Jurkat, Clone E6-1 (cell line): ENCODE results near the gene GRIK1.

Experiments
- DNase-seq: peaks from one replicate; pipeline ENCODE4 v3.0.0-alpha.2; 2011; ENCODE audit warnings: low read depth, low spot score
- H3K4me3 ChIP-seq: 2 replicates; pipeline ENCODE4 v1.5.1; 2011; ENCODE audit warnings: mild to moderate bottlenecking, low read length, control low read depth, moderate library complexity

Gene GRIK1

DNA sequence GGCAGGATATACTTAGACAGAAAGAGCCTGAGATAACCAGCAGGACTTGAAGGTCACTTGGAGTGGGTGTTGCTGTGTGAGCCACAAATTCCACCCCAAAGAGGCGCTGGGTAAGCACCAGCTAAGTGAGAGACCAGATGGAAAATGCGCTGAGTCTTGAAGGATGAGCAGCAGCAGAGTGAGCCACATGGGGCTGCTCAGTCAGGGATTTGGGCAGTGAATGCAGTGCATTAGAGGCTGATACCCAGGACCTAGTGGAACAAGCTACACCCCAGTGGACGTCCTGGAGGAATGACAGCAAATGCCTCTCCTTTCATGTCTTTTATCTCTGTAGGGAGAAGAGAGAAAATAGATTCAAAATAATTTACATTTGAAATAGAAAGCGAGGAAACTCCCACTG lies 11.3 kb downstream of the GRIK1 start:
- DNase-seq = no peak
- H3K4me3 ChIP-seq = no peak overlapping the region

DNA sequence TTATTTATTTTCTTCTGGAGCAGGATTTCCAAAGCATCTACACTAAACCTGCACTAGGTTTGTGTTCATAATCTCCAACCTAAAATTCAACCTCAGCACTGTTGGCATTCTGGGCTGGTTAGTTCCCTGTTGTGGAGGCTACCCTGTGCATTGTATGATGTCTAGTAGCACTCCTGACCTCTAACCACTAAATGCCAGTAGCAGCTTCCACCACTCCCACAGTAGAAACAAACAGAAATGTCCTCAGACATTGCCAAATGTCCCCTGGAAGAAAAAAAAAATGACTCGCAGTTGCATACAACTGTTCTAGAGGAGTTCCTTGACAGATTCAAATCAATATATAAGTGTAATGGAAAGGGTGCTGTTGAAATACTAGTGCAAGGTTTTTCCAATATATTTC lies 18.9 kb downstream of the GRIK1 start:
- no peak for DNase-seq
- H3K4me3 ChIP-seq = no peak overlapping the region

DNA sequence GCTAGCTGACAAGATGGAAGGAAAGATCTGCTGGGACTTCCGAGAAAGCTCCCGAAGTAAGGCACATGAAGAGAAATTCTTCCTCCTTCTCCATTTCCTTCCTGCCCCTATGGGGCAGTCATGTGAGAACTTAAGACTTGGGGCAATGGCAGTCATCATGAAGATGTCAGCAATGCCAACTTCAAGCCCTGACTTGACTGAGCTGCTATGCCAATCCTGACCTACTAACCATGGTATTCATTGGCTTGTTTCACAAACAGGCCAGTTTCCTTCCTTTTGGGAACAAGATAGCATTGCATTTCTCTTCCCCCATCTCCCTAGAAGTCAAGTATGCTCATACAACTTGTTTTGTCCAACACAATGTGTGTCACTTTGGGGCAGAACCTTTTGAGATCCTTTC lies 25.5 kb downstream of the GRIK1 start:
- no peak overlapping the region for H3K4me3 ChIP-seq
- no peak for DNase-seq

DNA sequence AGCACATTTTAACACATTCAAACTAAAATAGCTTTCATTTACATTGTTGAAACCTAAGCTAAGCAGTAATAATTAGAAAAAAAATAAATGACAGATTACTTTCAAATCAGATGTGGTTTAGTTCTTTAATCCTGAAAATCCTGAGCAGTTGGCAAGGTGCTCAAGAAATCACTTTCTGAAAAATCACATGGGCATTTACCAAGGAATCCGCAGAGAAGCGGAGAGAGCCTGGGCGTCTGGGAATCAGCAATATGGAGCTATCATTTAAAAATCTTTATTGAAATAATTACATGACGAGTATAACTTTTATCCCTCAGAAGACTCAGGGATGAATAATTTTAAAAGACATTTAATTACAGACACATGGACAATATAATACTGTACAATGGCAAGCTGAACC lies 30.2 kb downstream of the GRIK1 start:
- no peak for DNase-seq

DNA sequence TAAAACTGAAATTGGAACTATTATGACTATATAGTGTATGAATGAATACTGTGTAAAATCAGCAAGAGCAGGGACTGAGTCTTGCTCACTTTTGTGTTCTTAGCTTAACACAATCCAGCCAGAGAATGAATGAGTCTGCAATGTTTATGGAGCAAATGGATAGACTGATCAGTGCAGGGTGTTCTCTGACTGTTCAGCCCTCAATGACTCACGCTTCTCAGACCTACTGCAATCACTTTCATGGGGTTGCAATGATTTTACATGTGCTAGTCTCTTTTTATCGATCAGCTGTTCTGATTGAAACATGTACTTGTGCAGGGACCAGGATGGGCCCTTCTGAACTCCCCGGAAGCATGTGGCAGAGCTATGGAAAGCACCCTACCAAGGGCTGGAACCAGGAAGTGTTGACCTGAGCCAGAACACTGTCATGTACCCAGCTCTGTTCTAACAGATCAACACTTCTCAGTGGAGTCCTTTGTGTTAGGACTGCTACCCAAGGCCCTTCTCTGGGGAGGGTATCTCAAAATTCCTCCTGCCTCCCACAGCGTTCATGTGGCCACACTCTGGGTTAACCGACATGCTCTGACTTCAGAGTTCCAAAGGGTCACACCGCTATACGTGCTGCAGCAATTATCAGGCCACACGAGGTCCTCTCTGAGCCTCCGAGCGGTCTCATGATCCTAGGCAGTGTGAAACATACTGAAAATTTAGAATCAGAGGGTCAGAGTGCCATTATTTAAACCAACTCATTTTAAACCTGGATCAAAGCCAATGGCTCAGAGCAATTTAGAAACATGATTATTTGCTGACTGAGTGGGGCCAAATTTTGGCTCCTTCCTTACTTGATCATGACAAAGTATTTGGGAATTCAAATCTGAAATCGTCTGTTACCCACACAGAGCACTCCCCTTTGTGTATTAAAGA lies 35.2 kb downstream of the GRIK1 start:
- DNase-seq = no peak

More for the DNA sequence above, 30.2 kb downstream of the GRIK1 start:
- H3K4me3 ChIP-seq = no peak overlapping the region

DNA sequence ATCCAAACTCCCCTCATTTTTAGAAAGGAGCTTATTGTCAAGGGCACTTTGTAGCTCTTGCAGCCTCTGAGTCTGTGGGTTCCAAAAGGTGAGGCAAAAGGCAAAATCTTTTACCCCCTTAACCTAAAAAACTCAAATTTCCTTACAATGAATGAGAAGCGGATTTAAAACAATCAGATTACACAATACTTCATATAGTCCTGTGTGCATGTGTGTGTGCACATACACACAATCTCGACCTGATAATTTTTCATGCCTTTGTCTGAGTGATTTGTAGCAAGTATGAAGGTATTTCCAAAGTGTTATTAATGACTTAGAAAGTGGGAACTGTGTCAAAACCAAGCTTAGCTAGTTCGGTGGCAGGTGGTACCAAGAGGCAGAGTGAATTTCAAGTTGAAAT lies 42.9 kb downstream of the GRIK1 start:
- no peak for DNase-seq

More for the DNA sequence above, 35.2 kb downstream of the GRIK1 start:
- no peak overlapping the region for H3K4me3 ChIP-seq

DNA sequence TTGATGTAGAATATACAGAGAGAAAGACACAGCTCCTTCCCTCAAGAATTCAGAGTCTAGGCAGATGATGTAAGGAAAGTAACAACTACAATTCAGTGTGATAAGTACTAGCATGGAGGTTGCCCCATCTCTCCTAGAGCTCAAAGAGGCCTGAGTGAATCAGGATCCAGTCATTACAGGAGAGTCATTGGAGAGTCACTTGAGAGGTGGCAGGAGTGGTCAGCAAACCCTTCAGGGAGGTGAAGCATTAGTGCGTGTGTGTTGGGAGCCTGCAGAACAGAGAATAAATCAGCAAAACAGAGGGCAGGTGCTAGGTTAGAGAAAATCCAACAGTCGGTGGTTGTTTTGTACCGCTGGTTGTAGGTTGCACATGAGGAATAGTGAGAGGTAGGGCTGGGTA lies 46.1 kb downstream of the GRIK1 start:
- H3K4me3 ChIP-seq = no peak overlapping the region
- no peak for DNase-seq

More for the DNA sequence above, 42.9 kb downstream of the GRIK1 start:
- no peak overlapping the region for H3K4me3 ChIP-seq

DNA sequence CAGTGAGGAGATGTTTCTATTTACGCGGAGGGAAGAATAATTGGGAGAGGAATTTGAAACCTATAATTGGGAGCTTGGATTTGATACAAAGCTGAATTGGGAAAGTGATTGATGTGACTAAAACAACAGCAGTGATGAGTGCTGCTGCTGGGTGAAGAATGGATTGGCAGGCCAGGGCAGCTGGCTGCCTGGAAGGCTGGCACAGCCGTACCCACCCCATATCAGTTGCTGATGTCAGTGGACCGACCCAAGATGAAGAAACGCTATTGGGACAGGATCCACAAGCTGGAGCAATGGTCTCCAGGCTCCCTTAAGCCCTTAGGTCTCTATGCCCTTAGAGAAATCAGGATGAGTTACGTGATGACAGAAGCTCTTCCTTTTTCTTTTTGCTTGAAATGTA lies 47.4 kb downstream of the GRIK1 start:
- DNase-seq = no peak
- H3K4me3 ChIP-seq = no peak overlapping the region

DNA sequence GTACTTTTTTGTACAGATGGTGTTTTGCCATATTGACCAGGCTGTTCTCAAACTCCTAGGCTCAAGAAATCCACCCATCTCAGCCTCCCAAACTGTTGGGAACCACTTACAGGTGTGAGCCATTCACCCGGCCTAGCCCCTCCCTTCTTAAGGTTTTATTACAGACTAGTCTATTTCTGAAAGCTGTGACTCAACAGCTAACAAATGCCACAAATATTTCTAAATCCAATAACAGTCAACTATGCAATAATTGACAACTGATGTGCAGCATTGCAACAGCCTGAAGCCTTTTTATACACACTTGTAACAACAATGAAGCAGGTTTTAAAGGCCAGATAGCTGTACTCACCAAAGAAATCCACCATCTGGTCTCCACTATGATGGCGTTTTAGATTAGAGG lies 51.4 kb downstream of the GRIK1 start:
- DNase-seq = no peak

DNA sequence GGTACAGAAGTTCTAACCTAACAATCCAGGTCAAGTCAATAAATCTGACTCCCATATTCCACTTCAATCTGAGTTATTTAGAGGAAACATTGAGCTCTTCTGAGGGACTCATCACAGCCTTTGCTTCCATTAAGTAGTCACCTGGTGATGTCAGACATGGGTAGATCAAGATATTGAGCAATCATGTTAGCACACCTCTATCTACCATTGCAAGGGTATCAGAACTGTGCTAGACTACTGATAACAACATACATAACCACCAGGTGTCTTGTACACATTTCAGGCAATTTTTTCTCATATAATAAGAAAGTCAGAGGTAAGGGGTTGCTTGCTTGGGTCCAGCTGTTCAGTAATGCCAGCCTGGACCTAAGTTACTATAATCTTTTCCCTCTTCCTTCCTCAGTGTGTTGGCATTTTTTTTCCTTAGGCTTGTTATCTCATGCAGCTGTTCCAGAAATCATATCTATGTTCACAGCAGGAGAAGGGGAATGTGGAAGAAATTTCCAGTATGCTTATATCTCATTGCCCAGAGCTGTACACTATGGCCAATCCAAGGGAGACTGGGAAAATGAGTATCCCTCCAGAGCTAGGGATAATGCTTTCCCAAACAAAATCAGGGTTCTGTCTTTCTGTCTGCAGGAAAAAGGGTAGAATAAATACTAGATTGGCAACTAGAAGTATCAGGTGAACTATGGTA lies 52.3 kb downstream of the GRIK1 start:
- DNase-seq = no peak
- no peak overlapping the region for H3K4me3 ChIP-seq

More for the DNA sequence above, 51.4 kb downstream of the GRIK1 start:
- H3K4me3 ChIP-seq = no peak overlapping the region

DNA sequence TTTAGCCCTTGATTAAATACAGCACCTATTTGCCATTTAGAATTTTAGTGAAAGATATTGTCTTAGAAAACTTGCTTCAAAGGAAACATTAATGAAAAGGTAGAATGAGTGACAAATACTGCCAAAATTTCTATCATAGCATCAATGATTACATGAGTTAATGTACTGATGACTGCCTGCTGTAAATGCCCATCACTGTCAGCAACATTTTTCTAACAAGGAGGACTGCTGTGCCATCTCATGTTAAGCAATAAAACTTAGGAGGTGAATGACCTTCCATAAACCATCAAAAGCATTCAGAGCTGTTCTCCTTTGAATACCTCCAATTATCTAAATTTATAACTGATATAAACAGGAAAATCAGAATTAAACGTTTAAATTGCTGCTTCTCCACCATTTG lies 54.3 kb downstream of the GRIK1 start:
- no peak for DNase-seq
- no peak overlapping the region for H3K4me3 ChIP-seq

DNA sequence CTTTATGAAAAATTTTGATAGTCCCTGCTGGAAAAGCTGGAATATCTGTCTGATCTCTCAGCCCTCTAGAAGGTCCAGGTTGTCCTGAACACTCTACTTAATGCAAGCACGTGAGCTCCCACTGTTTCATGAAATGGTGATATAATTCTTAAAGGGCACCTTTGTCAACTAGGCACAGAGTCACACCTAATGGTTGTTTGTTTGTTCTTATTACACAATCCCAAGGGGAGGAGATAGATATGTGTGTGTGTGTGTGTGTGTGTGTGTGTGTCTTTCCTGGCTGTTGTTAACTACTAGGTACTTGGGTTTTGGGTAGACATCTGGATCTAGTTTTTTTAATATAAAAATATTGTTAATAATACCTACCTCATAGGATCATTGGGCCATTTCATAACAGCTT lies 63.9 kb downstream of the GRIK1 start:
- no peak overlapping the region for H3K4me3 ChIP-seq
- no peak for DNase-seq

DNA sequence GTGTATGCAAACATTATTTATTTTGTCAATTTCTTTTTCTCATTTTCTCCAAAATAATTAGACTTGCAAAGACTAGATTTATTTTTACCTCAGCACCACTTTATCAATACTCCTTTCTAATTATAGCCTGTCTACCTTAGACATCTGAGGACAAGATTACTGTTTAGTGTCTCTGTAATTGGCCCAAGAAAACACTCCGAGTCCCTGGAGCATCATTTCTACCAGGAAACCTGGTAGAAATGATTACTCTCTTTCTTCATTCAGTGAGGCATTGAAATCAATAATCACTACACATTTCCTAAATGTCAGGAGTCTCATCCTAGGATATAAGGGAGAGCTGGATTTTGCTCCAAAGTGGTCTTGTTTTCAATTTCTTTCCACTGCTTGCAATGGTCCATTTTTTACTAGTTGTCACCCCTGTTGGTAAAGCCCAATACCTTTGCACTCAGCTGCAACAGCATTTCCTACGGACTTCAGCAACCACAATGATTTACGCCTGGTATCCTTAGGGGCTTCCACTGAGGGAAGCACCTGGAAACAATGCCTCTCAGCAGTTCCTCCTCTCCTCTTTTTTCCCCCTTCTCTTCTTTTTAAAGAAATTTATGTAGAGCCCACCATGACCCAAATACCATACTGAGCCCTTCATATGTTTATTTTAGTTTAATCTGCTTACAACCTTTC lies 64.6 kb downstream of the GRIK1 start:
- no peak for DNase-seq
- no peak overlapping the region for H3K4me3 ChIP-seq

DNA sequence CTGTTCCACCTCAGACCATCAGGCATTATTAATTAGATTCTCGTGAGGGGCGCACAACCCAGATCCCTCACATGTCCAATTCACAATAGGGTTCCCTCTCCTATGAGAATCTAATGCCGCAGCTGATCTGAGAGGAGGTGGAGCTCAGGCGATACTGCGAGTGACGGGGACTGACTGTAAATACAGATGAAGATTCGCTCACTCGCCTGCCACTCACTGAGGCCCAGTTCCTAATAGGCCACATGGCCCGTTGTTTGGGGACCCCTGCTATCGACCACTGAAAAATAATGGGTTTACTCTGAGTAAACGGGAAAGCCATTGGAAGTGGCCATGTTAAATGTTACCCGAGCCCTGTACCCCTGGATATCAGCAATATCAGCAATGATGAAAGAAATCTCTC lies 65.9 kb downstream of the GRIK1 start:
- DNase-seq = no peak

DNA sequence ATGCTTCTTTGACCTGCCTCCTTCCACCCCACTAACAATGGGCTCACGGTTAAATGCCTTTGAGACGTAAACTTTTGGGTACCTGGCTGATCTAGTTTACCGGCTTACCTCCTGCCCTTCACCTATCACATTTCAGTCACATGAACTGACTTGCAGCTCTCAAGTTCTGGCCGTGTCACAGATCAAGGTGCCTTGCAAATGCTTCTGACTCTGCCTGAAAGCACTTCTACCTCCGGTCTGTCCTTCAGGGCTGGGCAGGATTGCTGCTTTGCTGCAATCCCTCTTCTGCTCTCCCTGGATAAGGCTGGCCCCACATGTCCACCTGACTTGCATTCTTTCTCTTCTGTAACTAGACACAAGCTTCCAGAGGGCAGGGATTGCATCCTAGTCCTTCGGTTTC lies 69.0 kb downstream of the GRIK1 start:
- no peak overlapping the region for H3K4me3 ChIP-seq
- no peak for DNase-seq

More for the DNA sequence above, 65.9 kb downstream of the GRIK1 start:
- H3K4me3 ChIP-seq = no peak overlapping the region

DNA sequence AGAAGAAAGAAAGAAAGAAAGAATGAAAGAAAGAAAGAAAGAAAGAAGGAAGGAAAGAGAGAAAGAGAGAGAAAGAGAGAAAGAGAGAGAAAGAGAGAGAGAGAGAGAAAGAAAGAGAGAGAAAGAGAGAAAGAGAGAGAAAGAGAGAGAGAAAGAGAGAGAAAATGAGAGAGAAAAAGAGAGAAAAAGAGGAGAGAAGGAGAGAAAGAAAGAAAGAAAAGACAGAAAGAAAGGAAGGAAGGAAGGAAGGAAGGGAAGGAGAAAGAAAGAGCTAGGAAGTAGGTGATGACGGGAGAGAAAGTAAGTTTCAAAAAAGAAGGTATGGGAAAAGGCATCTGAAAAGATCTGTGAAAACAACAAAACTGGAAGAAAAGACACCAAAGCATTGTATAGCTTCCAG lies 72.0 kb downstream of the GRIK1 start:
- no peak for DNase-seq
- H3K4me3 ChIP-seq = no peak overlapping the region

DNA sequence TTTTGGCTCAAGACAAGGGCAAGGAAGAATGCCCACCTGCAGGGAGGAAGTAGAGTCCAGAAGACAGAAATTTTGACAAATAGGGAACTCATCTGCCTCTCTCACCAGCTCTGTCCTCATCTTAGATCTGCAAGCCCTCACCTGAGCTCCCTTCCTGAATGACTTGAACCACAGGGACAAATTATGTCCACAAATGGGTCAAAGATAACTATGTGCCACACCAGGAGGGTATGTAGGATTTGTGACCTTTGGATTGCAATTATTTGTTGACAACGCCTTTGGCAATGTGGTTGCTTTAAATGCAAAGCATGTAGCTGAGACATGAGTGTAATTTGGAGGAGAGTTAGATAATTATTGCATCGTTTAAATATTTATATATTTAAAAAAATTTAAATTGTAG lies 79.5 kb downstream of the GRIK1 start:
- no peak for DNase-seq
- no peak overlapping the region for H3K4me3 ChIP-seq

DNA sequence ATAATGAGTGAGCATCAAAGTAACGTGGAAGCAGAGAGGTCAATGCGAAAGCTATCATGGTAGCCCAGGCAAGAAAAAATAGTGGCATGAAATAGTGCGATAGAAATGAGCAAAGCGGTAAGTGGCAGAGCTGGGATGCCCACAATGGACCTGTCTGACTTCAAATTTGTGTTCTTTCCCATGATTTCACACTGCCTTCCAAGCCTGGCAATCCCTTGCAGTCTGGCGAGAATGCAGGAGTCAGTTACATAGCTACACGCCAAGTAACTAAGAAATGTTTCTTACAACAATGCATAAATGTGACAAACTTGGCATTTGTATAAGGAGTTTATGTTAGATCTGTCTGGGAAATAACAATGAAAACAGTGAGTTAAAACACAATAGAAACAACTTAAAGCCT lies 82.6 kb downstream of the GRIK1 start:
- H3K4me3 ChIP-seq = no peak overlapping the region
- DNase-seq = no peak

DNA sequence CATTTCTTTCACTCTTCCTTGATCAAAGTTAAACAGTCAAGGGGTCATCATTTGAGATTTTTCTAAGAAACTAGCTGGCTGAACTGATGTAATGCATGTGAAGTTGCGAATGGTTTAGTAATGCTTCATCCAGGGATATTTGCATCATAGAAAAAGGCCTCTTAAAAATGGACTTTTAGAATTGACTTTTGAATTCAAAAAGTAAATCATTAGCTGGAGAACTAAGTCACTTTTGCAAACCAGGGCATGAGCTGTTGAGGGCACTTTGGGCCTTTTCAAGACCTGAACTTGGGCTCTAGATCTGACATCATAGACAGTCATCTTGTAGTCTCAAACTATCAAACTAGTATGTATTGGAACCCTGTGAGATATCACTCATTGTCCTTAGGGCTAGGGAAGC lies 85.0 kb downstream of the GRIK1 start:
- H3K4me3 ChIP-seq = no peak overlapping the region
- DNase-seq = no peak

DNA sequence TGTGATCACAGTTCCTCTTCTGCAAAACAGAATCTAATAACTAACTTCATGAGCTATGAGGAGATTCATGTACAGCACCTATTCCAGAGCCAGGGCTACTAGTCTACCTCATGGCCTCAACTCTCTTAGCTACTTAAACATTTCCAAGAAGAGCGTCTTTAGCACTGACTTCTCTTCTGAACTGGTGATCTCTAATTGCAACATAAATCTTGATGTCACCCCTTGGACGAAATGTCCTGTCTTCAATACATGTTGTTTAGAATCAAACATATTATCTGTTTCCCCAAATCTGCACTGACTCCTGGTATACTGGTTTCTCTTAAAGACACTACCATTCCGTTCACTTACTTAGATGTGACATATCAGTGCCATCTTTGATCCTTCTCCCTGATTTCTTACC lies 88.2 kb downstream of the GRIK1 start:
- no peak for DNase-seq

More for the DNA sequence above, 88.2 kb downstream of the GRIK1 start:
- no peak overlapping the region for H3K4me3 ChIP-seq
